Measurements from ENCODE around the gene FBRSL1.
"Not testable (repeated sequence)": the region's sequence is repeated elsewhere in the genome, so short reads cannot be mapped to it uniquely, and the experiment has no call there.

The FBRSL1 gene

DNA sequence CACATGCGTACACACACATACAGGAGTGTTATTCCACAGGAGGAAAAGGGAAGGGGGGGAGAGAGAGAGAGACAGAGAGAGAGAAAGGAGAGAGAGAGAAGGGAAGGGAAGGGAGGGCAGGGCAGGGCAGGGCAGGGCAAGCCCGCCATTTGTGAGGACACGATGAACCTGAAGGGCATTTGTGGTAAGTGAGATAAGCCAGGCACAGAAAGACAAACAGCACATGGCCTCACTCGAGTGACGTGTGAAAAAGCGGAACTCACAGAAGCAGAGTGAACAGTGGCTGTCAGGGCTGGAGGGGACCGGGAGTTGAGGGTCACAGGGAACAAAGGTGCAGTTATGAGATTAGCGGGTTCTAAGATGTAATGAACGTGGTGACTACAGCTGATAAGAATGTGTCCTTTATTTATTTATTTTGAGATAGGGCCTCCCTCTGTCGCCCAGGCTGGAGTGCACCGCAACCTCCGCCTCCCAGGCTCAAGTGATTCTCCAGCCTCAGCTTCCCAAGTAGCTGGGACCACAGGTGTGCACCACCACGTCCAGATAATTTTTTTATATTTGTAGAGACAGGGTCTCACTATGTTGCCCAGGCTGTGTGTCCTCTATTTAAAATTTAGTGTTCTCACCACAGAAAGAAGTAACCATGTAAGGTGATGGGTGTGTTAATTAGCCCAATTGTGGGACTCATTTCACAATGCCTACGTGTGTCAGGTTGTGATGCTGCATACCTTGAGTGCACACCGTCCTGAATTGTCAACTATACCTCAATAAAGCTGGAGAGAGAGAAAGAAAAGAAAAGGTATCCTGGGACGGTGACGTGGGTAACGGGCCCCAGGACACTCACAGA lies 18.7 kb upstream of the FBRSL1 start:
- no peak for DNase-seq (ENCODE audit: low spot score)

DNA sequence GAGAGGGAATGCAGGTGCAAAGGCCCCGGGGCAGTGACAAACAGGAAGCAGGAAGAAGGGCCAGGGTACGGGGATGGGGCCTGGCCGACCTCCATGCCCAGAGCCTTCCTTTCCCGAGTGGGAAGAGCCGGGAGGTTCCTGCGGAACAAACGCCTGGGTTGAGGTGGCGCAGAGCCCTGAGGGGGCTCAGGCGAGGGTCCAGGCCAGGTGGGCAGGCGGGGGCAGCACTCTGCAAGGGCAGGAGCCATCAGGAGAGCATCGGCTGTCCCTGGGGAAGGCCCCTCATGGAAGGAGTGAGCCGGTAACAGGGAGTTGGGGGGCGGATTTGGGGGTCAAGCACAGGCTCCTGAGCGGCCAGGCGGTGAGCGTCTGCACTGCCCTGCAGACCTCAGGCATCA lies 18.1 kb upstream of the FBRSL1 start:
- DNase-seq (ENCODE audit: low spot score) = no peak

DNA sequence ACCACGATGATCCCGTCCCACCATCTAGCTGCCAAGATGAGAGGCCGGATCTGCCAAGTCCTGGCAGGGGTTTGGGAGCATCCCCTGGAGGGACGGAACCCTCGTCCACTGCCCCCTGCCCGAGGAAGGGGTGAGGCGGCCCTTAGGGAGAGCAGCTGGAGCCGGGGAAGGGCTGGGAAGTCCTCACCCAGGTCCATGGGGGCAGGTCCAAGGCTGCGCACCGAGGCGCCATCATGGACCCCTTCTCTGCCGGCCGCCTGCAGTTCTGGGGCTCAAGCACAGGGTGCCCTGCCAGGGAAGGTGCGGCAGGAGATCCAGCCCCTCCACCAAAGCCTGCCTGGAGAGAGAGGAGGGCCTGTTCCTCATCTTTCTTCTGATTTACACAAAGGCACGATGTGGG lies 17.6 kb upstream of the FBRSL1 start:
- no peak for DNase-seq (ENCODE audit: low spot score)

DNA sequence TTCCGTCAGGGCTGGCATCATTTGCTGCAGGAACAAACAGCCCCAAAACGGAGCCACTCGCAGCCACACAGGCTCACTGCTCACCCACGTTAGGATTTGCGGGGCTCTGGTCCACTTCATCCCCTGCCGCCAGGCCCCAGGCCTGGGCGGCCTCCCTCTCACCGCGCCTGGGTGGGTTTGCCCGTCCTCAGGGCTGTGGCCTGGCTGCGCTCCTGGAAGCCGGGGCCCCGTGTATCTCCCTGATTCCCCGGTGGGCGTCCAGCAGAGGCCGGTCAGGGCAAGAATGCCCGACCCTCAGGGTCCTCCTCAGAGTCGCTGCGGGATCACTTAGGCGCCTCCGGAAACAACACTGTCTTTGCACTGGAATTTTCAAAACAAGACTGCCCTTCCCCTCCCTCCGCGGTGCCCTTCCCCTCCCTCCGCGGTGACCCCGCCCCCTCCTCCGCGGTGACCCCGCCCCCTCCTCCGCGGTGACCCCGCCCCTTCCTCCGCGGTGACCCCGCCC lies 15.7 kb upstream of the FBRSL1 start:
- no peak for DNase-seq (ENCODE audit: low spot score)

DNA sequence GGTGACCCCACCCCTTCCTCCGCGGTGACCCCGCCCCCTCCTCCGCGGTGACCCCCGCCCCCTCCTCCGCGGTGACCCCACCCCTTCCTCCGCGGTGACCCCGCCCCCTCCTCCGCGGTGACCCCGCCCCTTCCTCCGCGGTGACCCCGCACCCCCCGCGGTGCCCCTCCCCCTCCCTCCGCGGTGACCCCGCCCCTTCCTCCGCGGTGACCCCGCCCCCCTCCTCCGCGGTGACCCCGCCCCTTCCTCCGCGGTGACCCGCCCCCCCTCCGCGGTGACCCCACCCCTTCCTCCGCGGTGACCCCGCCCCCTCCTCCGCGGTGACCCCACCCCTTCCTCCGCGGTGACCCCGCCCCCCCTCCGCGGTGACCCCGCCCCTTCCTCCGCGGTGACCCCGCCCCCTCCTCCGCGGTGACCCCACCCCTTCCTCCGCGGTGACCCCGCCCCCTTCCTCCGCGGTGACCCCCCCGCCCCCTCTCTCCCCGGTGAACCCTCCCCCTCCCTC lies 15.1 kb upstream of the FBRSL1 start:
- not testable (repeated sequence) for DNase-seq (ENCODE audit: low spot score)

DNA sequence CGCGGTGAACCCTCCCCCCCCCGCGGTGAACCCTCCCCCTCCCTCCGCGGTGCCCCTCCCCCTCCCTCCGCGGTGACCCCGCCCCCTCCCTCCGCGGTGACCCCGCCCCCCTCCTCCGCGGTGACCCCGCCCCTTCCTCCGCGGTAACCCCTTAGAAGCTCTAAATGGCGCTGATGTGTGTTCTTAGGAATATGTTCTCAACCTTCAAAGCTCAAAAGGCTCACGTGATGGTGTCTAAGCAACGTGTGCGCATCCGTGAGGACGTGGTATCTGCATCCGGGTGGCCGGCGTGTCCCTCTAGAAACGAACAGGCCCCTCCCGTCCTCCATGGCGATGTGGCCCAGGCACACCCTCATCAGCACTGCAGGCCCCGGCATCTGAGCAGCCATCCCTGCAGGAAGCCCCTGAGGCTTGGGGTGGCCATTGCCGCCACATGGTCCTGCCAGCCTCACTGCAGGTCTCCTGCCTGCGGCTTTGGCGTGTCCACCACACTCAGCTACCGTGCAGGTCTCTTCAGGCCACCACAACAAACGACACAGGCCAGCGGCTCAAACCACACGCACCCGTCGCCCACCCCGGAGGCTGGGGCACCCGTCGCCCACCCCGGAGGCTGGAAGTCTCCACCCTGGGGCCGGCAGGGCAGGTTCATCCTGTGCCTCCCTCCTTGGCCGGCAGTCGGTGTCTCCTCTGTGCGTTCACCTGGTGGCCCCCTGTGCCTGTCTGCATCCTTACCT lies 14.5 kb upstream of the FBRSL1 start:
- DNase-seq (ENCODE audit: low spot score) = no peak

DNA sequence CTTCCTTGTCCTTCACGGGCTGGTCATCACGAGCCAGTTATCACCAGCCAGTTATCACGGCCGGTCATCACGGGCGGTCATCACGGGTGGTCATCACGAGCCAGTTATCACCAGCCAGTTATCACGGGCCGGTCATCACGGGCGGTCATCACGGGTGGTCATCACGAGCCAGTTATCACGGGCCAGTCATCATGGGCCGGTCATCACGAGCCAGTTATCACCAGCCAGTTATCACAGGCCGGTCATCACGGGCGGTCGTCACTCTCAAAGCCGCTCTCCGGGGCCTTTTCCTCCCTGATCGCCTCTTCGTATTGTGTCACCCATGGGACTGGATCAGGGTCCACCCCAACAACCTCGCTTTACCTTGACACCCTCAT lies 13.9 kb upstream of the FBRSL1 start:
- DNase-seq (ENCODE audit: low spot score) = no peak

DNA sequence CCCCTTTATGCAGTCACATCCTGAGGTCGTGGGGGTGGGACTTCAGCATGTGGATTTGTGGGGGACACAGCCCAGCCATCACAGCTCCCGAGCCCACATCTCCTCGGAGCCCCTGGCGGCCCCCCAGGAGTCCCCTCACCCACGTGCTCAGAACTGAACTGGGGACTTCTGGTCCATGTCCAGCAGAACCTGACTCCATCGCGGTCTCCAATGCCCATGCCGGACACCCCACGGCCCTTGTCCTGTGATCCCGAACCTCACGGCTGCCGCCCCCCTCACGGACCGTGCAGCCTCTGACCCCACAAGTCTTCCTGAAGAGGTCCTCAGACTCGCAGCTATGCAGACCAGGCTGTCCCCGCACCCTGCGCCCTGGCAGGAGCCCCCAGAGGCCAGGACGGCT lies 13.5 kb upstream of the FBRSL1 start:
- no peak for DNase-seq (ENCODE audit: low spot score)

DNA sequence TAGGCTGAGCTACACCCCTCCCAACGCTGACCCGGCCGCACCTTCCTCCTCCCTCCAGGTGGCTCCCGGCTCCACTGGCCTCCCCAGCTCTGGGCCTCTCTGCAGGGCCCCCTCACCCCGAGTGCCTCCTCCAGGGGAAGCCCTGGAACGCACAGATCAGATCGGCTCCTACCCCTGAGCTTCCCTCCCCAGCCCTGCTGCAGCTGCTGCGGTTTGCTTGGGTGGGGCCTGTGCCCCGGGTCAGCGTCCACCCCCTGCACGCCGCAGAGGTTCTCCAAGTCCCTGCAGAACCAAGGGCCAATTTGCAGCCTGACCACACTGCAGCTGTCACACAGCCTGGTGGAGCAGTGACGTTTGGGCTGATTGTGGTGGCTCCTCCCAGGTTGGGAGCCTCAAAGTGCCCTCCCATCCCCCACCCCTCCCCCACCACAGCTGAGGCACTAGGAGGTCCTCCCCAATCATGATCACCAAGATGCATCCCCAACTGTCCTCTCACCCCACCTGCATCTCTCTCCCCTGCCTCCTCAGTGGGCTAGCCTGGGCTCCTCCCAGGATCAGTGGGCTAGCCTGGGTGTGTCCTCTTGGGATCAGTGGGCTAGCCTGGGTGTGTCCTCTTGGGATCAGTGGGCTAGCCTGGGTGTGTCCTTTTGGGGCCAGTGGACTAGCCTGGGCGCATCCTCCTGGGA lies 12.8 kb upstream of the FBRSL1 start:
- no peak for DNase-seq (ENCODE audit: low spot score)

DNA sequence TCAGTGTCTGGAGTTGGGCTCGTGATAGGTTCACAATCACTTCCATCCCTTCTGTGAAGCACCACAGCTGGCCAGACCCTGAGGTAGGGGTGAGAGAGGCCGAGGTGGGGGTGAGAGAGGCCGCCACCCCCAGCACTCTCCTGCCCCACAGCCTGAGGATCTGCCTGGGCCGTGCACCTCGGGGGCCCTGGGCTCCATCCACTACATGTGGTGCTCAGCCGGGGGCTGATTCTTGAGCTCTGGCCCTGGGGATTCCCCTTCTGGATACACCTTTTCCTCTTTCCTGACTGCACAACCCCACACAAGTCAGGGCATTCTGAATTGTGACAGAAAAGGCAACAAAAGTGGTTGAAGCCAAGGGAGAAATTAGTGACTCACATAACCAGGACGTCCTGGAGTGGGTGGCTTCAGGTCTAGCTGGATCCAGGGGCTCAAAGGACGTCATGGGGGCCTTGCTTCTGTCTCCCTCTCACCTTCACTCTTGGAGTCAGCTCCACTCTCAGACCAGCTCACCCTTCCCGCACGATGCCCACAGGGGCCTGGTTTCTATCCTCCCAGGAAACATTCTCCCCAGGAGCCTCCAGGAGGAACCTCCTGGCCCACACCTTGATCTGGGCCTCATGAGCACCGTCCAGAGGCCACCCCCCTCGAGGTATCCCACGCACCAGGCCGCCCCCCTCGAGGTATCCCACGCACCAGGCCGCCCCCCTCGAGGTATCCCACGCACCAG lies 12.1 kb upstream of the FBRSL1 start:
- no peak for DNase-seq (ENCODE audit: low spot score)

DNA sequence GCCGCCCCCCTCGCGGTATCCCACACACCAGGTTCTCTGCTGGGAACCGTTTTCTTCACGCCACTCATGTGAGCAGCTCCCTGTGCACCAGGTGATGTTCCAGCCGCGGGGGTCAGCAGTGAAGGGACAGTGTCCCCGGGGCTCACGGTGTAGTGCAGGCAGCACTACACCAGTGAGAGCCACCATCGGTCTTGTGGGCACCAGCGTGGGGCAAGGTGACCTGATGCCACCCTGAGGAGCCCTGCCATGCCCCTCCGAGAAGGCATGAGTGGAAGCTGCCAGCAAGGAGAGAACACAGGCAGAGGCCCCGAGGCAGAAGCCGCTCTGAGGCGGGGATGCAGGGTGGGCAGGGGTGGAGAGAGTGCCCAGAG lies 11.5 kb upstream of the FBRSL1 start:
- DNase-seq (ENCODE audit: low spot score) = no peak

DNA sequence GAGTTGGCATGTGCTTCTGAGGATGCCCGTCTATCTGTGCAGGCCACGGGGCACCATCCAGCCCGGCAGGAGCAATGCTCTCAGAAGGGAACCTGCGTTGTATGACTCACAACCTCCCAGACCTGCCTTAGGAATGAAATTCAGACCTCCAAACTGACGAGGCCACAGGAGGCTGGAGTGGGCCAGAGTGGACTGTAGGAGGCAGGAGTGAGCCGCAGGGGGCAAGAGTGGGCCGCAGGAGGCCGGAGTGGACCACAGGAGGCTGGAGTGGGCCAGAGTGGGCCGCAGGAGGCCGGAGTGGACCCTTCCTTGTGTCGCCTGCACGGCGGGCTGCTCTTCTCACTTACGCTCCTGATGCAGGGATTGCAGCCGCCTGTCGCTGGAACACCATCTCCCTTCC lies 11.1 kb upstream of the FBRSL1 start:
- DNase-seq (ENCODE audit: low spot score) = no peak

DNA sequence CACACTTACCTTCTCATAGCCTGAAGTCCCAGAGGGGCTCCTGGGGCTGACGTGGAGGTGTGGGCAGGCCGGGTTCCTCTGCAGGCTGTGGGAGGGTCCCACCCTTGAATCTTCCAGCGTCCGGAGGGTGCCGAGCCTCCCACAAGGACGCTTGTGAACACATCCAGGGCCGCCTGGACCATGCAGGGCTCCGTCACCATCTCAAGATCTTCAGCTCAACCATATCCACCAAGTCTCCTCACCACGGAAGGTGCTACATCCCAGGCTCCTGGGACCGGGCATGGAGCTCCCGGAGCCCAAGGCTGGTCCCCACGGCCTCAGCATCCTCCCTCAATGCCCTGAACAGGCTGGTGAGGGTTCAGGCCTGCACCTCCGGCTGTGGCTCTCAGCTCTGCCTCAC lies 10.7 kb upstream of the FBRSL1 start:
- DNase-seq (ENCODE audit: low spot score) = no peak

DNA sequence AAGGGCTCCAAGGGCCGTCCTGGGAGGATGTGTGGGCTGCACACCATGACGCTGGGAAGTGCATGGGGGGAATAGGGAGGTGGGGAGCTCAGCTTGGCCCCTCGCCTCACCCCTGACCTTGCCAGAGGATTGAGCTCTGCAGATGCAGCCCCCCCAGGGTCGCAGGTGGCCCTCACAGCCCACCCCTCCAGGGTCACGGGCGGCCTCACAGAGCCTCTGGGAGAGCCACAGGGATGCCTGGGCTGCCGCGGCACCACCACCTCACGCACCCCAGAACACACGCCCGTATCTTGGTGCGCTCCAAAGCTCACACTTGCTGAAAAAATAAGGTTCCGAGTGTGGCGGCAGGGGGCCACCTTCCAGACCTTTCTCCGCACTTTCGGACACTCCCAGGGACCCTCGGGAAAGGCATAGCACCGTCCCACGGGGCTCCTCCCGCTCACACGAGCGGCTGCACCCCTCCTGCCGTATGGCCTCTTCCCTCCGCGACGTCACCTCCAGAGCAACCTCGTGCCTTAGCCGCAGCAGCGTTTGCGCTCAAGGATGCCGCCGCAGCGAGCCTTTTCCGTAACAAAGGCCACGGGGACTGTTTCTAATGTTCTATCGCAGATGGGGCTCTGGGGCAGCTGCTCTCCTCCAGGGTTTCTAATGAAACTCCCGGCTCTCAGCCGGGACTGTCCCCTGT lies 9.9 kb upstream of the FBRSL1 start:
- DNase-seq (ENCODE audit: low spot score) = no peak

DNA sequence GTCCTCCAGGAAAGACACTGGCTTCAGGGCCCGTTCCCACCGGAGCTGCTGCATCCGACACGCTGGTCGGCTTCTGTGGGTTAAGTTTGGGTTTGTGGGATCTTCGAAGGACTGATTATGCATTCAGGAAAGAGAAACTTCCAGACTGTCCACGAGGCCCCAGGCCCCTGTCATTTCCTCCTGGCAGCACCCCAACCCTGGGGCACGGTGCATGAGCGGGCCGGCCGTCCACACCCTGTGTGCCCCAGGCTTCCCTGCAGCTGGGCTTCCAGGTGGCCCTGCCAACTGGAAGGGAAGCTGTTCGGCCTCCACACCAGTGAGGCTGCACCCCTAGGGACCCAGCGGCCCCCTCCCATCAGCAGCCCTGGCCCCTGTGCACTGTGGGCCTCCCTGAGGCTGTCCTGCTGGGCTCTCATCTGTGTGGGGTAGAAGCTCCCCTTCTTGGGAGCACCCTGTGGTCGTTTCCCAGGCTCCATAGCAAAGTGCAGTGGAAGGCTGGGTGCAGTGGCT lies 9.3 kb upstream of the FBRSL1 start:
- no peak for DNase-seq (ENCODE audit: low spot score)

DNA sequence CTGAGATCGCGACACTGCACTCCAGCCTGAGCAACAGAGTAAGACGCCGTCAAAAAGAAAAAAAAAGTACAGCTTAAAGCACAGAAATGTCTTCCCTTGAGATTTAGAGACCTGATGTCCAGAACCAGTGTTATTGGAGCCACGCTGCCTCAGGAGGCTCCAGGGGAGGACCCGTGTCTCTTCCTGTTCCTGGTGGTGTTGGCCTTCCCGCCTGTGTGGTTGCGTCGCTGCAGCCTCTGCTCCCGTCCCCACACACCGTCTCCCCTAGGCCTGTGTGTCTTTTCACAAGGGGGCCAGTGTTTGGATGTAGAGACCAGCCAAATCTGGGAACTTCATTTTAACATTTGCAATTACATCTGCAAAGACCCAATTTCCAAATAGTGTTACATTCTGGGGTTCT lies 8.6 kb upstream of the FBRSL1 start:
- DNase-seq (ENCODE audit: low spot score) = no peak

DNA sequence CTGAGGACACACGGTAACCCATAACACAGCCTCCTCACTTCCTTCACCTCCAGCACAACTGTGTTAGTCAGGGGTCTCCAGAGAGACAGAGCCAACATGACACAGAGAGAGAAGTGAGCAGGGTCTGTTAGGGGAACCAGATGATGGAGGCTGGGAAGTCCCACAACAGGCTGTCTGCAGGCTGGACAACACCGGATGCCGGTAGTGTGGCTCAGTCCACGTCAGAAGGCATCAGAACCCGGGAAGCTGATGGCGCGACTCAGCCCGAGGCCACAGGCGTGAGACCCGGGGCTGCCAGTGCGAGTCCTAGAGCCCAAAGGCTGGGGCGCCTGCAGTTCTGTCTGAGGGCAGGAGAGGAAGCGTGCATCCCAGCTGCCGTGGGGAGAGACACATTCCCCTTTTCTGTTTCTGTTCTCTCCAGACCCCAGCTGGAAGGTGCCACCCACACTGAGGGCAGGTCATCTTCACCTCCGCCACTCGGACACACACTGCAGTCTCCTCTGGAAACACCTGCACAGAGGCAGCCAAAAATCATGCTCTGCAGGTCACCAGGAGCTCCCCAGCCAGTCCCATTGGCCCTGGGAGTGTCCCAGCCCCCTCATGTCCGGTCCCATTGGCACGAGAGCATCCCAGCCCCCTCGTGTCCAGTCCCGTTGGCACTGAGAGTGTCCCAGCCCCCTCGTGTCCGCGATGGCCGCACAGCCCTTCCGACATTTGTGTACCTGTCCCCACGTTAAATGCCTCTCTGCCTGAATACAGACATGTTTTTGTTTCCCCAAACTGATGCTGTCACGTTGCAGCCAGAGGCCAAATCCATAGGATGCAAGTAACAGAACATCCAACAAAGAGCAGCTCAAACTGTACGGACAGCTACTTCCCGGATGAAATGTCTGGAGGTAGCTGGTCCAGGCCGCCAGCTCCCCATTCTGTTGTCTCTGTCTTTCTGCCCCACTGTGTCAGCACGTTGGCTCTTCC lies 7.9 kb upstream of the FBRSL1 start:
- no peak for DNase-seq (ENCODE audit: low spot score)

DNA sequence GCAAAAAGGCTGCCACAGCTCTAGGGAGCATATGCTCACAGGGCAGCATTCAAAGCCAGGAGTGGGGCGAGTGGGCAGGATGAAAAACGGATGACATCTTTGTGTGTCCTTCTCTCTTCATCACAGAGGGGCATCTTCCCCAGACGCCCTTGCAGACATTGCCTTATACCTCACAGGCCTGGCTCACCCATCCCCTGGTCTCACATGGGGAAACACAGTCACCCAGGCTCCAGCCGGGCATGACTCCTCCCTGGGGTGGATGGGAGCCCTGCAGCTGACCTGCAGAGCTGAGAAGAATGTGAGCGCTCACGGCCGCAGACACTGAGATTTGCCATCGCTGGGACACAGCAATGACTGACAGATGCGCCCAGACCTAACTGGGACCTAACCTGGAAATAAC lies 7.2 kb upstream of the FBRSL1 start:
- no peak for DNase-seq (ENCODE audit: low spot score)

DNA sequence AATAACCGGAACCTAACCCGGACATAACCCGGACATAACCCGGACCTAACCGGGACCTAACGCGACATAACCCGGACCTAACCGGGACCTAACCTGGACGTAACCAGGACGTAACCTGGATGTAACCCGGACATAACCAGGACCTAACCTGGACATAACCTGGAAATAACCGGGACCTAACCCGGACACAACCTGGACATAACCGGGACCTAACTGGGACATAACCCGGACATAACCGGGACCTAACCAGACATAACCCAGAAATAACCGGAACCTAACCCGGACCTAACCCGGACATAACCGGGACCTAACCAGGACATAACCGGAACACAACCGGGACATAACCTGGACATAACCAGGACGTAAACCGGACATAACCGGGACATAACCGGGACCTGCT lies 6.7 kb upstream of the FBRSL1 start:
- no peak for DNase-seq (ENCODE audit: low spot score)

DNA sequence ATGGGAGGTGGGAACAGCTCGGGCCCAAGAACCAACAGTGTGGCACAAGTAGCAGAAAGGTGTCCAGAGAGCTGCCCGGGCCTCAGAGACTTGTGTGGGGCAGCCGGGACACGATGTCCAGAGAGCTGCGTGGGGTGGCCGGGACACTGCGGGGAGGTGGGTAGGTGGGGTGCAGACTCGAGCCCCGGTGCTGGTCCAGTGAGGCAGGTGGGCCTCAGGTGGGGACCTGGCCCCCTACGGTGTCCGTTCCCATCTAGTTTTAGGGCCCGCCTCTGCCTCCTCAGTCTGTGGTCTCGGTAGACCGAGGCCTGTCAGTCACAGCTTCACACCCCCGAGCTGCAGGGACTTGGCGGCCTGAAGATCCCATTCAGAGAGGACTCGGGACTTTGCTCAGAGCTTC lies 6.3 kb upstream of the FBRSL1 start:
- no peak for DNase-seq (ENCODE audit: low spot score)
